ENCODE measurements around the gene NPS. TPM values are rescaled to one million over a fixed set of nuclear protein-coding genes. Genes with fewer than 3 reads are reported as not detected.

The NPS gene
- total RNA-seq, 1 experiment from 2014 or later, result not detected

DNA sequence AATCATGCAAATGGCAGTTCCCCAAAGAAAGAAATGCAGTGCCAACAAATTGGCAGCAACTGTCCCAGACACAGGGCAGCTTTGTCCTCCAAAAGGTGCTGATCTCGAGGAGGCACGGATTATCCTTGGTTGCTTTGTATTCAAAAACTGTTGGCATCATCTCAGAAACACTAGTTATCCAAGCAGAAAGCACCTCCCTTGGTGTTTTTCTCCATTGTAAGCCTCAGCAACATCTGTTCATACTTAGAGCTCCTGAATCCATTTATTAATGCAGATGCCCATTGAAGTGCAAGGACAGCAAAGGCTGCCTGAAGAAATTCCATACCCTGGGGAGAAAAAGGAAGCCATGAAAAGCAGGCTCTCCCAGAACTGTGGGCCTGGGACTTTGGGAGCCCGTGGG lies 1.1 kb upstream of the NPS start:
- no peaks in the 10 kb centered on the region for H3K4me1 ChIP-seq
- TF ChIP-seq, protein P1, sequence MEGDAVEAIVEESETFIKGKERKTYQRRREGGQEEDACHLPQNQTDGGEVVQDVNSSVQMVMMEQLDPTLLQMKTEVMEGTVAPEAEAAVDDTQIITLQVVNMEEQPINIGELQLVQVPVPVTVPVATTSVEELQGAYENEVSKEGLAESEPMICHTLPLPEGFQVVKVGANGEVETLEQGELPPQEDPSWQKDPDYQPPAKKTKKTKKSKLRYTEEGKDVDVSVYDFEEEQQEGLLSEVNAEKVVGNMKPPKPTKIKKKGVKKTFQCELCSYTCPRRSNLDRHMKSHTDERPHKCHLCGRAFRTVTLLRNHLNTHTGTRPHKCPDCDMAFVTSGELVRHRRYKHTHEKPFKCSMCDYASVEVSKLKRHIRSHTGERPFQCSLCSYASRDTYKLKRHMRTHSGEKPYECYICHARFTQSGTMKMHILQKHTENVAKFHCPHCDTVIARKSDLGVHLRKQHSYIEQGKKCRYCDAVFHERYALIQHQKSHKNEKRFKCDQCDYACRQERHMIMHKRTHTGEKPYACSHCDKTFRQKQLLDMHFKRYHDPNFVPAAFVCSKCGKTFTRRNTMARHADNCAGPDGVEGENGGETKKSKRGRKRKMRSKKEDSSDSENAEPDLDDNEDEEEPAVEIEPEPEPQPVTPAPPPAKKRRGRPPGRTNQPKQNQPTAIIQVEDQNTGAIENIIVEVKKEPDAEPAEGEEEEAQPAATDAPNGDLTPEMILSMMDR (IDR thresholded peaks at IDR 0.05; ENCODE audit: insufficient read depth in 1 of 2, low read depth in 1 of 2, low read length in 1 of 2, severe bottlenecking in 1 of 2, unreplicated experiment in 1 of 2), result no peak
- H3K9me3 ChIP-seq, result no peaks in the 10 kb centered on the region
- H3K27me3 ChIP-seq (replicated peaks; ENCODE audit: control insufficient read depth, insufficient read depth, low read length), result 0 out of 2 replicates have a peak, but pooled peaks cover 1% of the 10 kb centered on the region
- H3K4me3 ChIP-seq (ENCODE audit: low read depth, low read length), result no peak overlapping the region
- no peak for DNase-seq
- CTCF ChIA-PET, result no interaction called here
- intact Hi-C loops (cut with micrococcal nuclease; ENCODE audit: unreplicated experiment), result no loop called here
- Mint-ChIP-seq H3K27me3 (ENCODE audit: insufficient read depth, unreplicated experiment) (peaks cover 9% of the 10 kb centered on the region), H3K4me3 (ENCODE audit: unreplicated experiment) (no peak overlapping the region), H3K36me3 (ENCODE audit: insufficient read depth, unreplicated experiment) (no peaks in the 10 kb centered on the region), H3K4me1 (ENCODE audit: low read depth, unreplicated experiment) (no peaks in the 10 kb centered on the region), H3K9me3 (ENCODE audit: unreplicated experiment) (peaks cover 22% of the 10 kb centered on the region), H3K27ac (ENCODE audit: unreplicated experiment) (no peak overlapping the region)
- no TSS peak for BruUV-seq (replicated peaks)
- no peaks in the 10 kb centered on the region for H3K36me3 ChIP-seq (ENCODE audit: control insufficient read depth, insufficient read depth, low read length)
- POLR2A ChIA-PET, result no interaction called here

DNA sequence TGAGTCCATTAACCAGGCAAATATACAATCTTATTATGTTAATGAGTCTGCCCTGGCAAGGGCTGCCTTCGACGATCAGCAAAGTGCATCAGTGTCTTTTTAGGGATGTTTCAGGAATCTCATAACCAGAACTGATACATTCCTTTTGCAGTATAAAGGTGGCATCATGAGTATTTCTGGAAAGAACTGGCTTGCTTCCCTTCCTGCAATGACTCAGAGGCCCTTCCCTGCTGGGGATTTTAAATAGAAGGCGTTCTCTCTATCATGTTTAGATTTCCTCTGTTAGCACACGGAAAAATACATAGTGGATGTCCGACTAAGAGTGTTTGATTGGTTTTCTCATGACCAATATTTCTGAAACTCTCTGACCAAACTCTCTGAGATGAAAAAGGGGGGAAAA lies 1.8 kb downstream of the NPS start:
- H3K4me3 Mint-ChIP-seq (ENCODE audit: unreplicated experiment), result no peak overlapping the region
- peaks cover 8% of the 10 kb centered on the region for H3K27me3 Mint-ChIP-seq (ENCODE audit: insufficient read depth, unreplicated experiment)
- TF ChIP-seq, protein P1 (IDR thresholded peaks at IDR 0.05; ENCODE audit: insufficient read depth in 1 of 2, low read depth in 1 of 2, low read length in 1 of 2, severe bottlenecking in 1 of 2, unreplicated experiment in 1 of 2), result no peak
- Histone ChIP-seq H3K27me3 (replicated peaks; ENCODE audit: control insufficient read depth, insufficient read depth, low read length) (0 out of 2 replicates have a peak, but pooled peaks cover 1% of the 10 kb centered on the region), H3K4me1 (no peaks in the 10 kb centered on the region), H3K36me3 (ENCODE audit: control insufficient read depth, insufficient read depth, low read length) (no peaks in the 10 kb centered on the region), H3K4me3 (ENCODE audit: low read depth, low read length) (no peak overlapping the region), H3K9me3 (no peaks in the 10 kb centered on the region)
- no peaks in the 10 kb centered on the region for H3K4me1 Mint-ChIP-seq (ENCODE audit: low read depth, unreplicated experiment)
- no peak overlapping the region for H3K27ac Mint-ChIP-seq (ENCODE audit: unreplicated experiment)
- H3K36me3 Mint-ChIP-seq (ENCODE audit: insufficient read depth, unreplicated experiment), result no peaks in the 10 kb centered on the region
- peaks cover 13% of the 10 kb centered on the region for H3K9me3 Mint-ChIP-seq (ENCODE audit: unreplicated experiment)
- ChIA-PET CTCF (no interaction called here), POLR2A (no interaction called here)
- intact Hi-C loops (cut with micrococcal nuclease; ENCODE audit: unreplicated experiment), result no loop called here
- no TSS peak for BruUV-seq (replicated peaks)
- no peak for DNase-seq

DNA sequence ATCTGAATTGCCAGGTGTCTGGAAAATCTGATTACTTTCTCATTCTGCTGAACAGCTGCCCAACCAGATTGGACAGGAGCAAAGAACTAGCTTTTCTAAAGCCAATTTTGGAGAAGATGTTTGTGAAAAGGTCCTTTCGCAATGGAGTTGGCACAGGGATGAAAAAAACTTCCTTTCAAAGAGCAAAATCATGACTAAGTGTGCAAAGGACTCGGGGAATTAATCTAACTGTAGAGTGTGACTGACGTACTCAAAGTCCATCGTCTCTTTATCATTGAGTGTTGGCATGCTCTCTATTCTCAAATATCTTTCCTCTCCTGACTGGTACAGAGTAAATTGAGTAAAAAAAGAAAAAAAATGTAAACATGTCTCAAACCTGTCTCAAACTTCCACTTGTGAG lies 3.3 kb downstream of the NPS start:
- TF ChIP-seq, protein P1 (IDR thresholded peaks at IDR 0.05; ENCODE audit: insufficient read depth in 1 of 2, low read depth in 1 of 2, low read length in 1 of 2, severe bottlenecking in 1 of 2, unreplicated experiment in 1 of 2), result no peak
- Mint-ChIP-seq H3K36me3 (ENCODE audit: insufficient read depth, unreplicated experiment) (no peaks in the 10 kb centered on the region), H3K9me3 (ENCODE audit: unreplicated experiment) (no peaks in the 10 kb centered on the region), H3K4me3 (ENCODE audit: unreplicated experiment) (no peak overlapping the region), H3K4me1 (ENCODE audit: low read depth, unreplicated experiment) (no peaks in the 10 kb centered on the region), H3K27me3 (ENCODE audit: insufficient read depth, unreplicated experiment) (peaks cover 8% of the 10 kb centered on the region), H3K27ac (ENCODE audit: unreplicated experiment) (no peak overlapping the region)
- no TSS peak for BruUV-seq (replicated peaks)
- Histone ChIP-seq H3K4me3 (ENCODE audit: low read depth, low read length) (no peak overlapping the region), H3K36me3 (ENCODE audit: control insufficient read depth, insufficient read depth, low read length) (no peaks in the 10 kb centered on the region), H3K27me3 (replicated peaks; ENCODE audit: control insufficient read depth, insufficient read depth, low read length) (0 out of 2 replicates have a peak, but pooled peaks cover 1% of the 10 kb centered on the region), H3K9me3 (no peaks in the 10 kb centered on the region), H3K4me1 (no peaks in the 10 kb centered on the region)
- ChIA-PET POLR2A (no interaction called here), CTCF (no interaction called here)
- intact Hi-C loops (cut with micrococcal nuclease; ENCODE audit: unreplicated experiment), result no loop called here
- no peak for DNase-seq

All from Caco-2 (cell line).